ENCODE measurements around the gene OR2G6. TPM values are rescaled to one million over a fixed set of nuclear protein-coding genes. Genes with fewer than 3 reads are reported as not detected.

Gene OR2G6
- not detected in 2 replicates for total RNA-seq

DNA sequence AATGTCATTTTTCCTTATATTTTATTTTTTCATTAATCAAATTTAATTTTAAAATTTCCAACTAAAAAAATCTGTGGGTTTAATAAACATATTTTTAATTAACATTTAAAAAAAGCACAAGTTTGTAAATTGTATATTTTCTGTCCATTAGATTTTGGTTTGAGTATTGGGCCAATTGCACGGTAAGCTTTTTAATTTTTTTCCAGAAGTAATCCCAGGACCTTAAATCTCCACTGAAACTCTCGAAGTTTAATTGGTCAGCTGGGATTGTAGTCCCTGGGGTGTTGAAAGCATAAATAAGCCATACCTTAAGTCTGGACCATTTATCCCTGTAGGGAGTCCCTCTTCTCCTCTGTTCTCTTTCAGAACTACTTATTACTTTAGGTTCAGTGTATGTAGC lies at the start of gene OR2G6:
TSS of gene OR2G6 (plus strand) at position 301 of the 400 bp plus-strand sequence. CDS start 13,574 bp downstream, outside the sequence.

GRCh38 chr1:248473051-248473450 lies 34.8 kb upstream of the OR2G6 start, which contains the start of gene OR2T3:
TSS of gene OR2T3 (plus strand) at chr1:248473351. CDS start at chr1:248473351, 0 bp downstream.

DNA sequence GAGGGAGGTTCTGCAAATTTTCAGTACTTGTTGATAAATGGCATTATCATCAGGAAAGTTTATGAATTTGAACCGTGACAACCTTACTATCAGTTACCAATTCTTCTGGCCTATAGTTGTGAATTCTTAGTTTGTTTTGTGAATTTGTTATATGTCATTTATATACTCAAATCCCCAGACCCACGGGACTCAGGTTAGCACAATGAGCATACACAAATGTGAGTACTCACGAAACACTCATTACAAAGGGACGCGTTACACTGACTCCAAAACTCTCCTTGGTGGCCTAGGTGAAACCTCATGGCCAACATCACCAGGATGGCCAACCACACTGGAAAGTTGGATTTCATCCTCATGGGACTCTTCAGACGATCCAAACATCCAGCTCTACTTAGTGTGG lies 19.6 kb upstream of the OR2G6 start, which contains the start of gene OR2T5:
TSS of gene OR2T5 (plus strand) at position 301 of the 400 bp plus-strand sequence. CDS start at position 301, 0 bp downstream.

DNA sequence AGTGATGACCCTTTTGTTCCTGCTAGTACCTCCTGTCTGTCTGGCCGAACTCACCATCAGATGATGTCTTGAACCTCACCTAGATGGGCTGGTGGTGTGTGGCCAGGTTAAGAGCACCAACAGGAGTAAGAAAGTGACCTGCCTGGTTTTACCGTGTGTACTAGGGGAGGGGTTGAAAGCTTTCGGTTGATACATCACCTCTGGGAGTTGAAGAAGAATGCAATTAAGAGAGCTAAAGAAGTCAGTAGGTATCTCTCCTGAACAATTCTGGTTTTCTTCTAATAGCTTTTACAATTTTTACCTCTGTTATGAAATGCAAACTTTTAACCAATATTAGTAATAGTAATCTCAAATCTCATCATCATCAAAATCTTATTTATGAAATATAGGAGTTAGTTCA lies 54.8 kb downstream of the OR2G6 start, which contains the start of gene OR2T29:
TSS of gene OR2T29 (minus strand) at position 101 of the 400 bp plus-strand sequence. CDS start 3,281 bp downstream, outside the sequence.

DNA sequence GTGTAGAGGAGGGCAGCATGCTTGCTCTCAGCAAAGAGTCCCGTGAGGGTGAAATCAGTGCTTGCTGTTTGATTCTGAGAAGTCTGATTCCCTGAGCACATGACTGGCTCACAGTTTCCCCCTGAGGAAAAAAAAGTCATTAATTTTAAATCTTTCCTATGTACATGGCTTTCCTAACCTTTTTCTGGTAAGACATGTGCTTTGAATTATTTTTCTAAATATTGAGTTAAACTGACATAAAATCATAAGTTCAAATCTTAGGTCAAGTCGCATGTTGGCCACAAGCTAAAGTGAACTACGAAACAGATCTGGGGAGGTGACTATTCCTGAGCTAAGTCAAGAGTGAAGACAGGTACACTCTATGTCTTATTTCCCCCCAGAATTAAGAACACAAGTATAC lies 66.8 kb downstream of the OR2G6 start, which contains the start of gene OR2T34:
TSS of gene OR2T34 (minus strand) at position 101 of the 400 bp plus-strand sequence. CDS start at position 101, 0 bp downstream.

Other genes starting within 250 kb of the OR2G6 start
- not detected in 2 replicates for gene OR2T33, start 230.1 kb upstream of the OR2G6 start, total RNA-seq
- not detected in 2 replicates for gene OR2T12, start 204.6 kb upstream of the OR2G6 start, total RNA-seq
- not detected in 2 replicates for gene OR2M7, start 183.5 kb upstream of the OR2G6 start, total RNA-seq
- gene OR14C36, start 159.3 kb upstream of the OR2G6 start, total RNA-seq = not detected in 2 replicates
- not detected in 2 replicates for gene OR2T4, start 146.4 kb upstream of the OR2G6 start, total RNA-seq
- gene OR2T6, start 132.3 kb upstream of the OR2G6 start, total RNA-seq = not detected in 2 replicates
- gene OR2T1, start 105.0 kb upstream of the OR2G6 start, total RNA-seq = not detected in 2 replicates
- not detected in 2 replicates for gene OR2T2, start 62.4 kb upstream of the OR2G6 start, total RNA-seq
- gene OR2T3, start 34.7 kb upstream of the OR2G6 start, total RNA-seq = 0.24 TPM in 1 of 2 replicates, not detected in the other
- gene OR2T5, start 19.5 kb upstream of the OR2G6 start, total RNA-seq = not detected in 2 replicates
- not detected in 2 replicates for gene OR2T29, start 54.7 kb downstream of the OR2G6 start, total RNA-seq
- not detected in 2 replicates for gene OR2T34, start 66.7 kb downstream of the OR2G6 start, total RNA-seq
- gene OR2T10, start 89.6 kb downstream of the OR2G6 start, total RNA-seq = not detected in 2 replicates
- not detected in 2 replicates for gene OR2T11, start 127.0 kb downstream of the OR2G6 start, total RNA-seq
- gene OR2T35, start 137.2 kb downstream of the OR2G6 start, total RNA-seq = not detected in 2 replicates
- gene OR2T27, start 147.5 kb downstream of the OR2G6 start, total RNA-seq = not detected in 2 replicates
- gene OR14I1, start 194.7 kb downstream of the OR2G6 start, total RNA-seq = not detected in 2 replicates
- under 0.01 TPM in 1 of 2 replicates, not detected in the other for gene LYPD8, start 247.7 kb downstream of the OR2G6 start, total RNA-seq

Measured in tracheal epithelial cell (primary cell).